CD4-positive, alpha-beta T cell (primary cell): ENCODE results near the gene FASN. TPM values are rescaled to one million over a fixed set of nuclear protein-coding genes. Genes with fewer than 3 reads are reported as not detected.

ENCODE experiments used
- ATAC-seq: fragments of 200-7000 bp; cut with Tn5 transposase; one replicate; pipeline ENCODE4 v1.10.0; 2022; ENCODE audit warnings: mild to moderate bottlenecking; ENCODE audit not compliant: poor library complexity
- CTCF ChIA-PET: fragments of 350-600 bp; sonication (Branson Sonifier 250); formaldehyde crosslinking; loops from one replicate; lab custom pipeline; 2021; ENCODE audit warnings: antibody characterized with exemption, inconsistent platforms; lab: Charles Lee
- POLR2A ChIA-PET: fragments of 350-600 bp; sonication (Branson Sonifier 250); formaldehyde crosslinking; loops from one replicate; lab custom pipeline; 2021; ENCODE audit warnings: antibody characterized with exemption, inconsistent platforms; lab: Charles Lee
- DNase-seq, 14 experiments: peaks; one replicate each; pipeline ENCODE4 v3.0.0-alpha.2; 2013 to 2020; ENCODE audit warnings: mixed read lengths in 2 of 14
- H3K27ac ChIP-seq, 2 donors: one replicate each; pipeline versions ENCODE4 v1.5.1 to v1.7.0; 2013; ENCODE audit warnings: low read length in 2 of 2, low read depth in 1 of 2, mild to moderate bottlenecking in 1 of 2
- H3K27me3 ChIP-seq, 2 experiments: 1 replicate in 1 of 2; 2 replicates in 1 of 2; pipeline versions ENCODE4 v1.6.1 to v1.7.0; 2013; ENCODE audit warnings: low read length in 2 of 2, control low read depth in 1 of 2, mild to moderate bottlenecking in 1 of 2, moderate library complexity in 1 of 2; ENCODE audit not compliant: insufficient read depth in 2 of 2, control insufficient read depth in 1 of 2
- H3K36me3 ChIP-seq: one replicate; pipeline ENCODE4 v1.6.1; 2013; ENCODE audit warnings: low read length, control low read depth; ENCODE audit not compliant: insufficient read depth
- H3K4me1 ChIP-seq: one replicate; pipeline ENCODE4 v1.6.1; 2013; ENCODE audit warnings: low read length, control low read depth; ENCODE audit not compliant: insufficient read depth
- H3K4me3 ChIP-seq: one replicate; pipeline ENCODE4 v1.5.1; 2013; ENCODE audit warnings: mild to moderate bottlenecking, low read length, moderate library complexity
- H3K9me3 ChIP-seq, 2 experiments: 1 replicate in 1 of 2; 2 replicates in 1 of 2; pipeline versions ENCODE4 v1.6.1 to v1.7.0; 2013; ENCODE audit warnings: low read length in 2 of 2, mild to moderate bottlenecking in 2 of 2, control low read depth in 1 of 2, moderate library complexity in 1 of 2; ENCODE audit not compliant: control insufficient read depth in 1 of 2, insufficient read depth in 1 of 2
- H3K27ac Mint-ChIP-seq: one replicate; pipeline ENCODE4 v1.8.0; 2020; ENCODE audit warnings: mixed read lengths
- H3K27me3 Mint-ChIP-seq: one replicate; pipeline ENCODE4 v1.8.0; 2021; ENCODE audit warnings: mixed read lengths
- H3K36me3 Mint-ChIP-seq: one replicate; pipeline ENCODE4 v1.8.0; 2021; ENCODE audit warnings: low read depth, mixed read lengths
- H3K4me1 Mint-ChIP-seq: one replicate; pipeline ENCODE4 v1.8.0; 2021; ENCODE audit warnings: low read depth, mixed read lengths
- H3K4me3 Mint-ChIP-seq: one replicate; pipeline ENCODE4 v1.8.0; 2020; ENCODE audit warnings: mild to moderate bottlenecking, mixed read lengths
- H3K9me3 Mint-ChIP-seq: one replicate; pipeline ENCODE4 v1.8.0; 2020; ENCODE audit warnings: mixed read lengths
- CTCF ChIP-seq: fragments of 200-600 bp; IDR thresholded peaks from one replicate; pipeline ENCODE4 v1.8.0; 2022; ENCODE audit warnings: antibody characterized with exemption, mild to moderate bottlenecking
- intact Hi-C, 2 experiments: fragments of 100-400 bp; cut with DNase I in 1 of 2; cut with micrococcal nuclease in 1 of 2; formaldehyde crosslinking; loops; one replicate each; pipeline versions ENCODE4 v1.15.1 to v1.9.0; 2023 to 2025; cut with DNase I, micrococcal nuclease
- total RNA-seq, 174 experiments: library from RNA in 2 of 174; stranded (reverse) in 2 of 174; gene quantifications; one replicate each; pipeline ENCODE4 v1.2.3 and lab custom pipeline; 2021 to 2026

The FASN gene
- total RNA-seq, 2 experiments from 2014 or later: 168 to 174 TPM

GRCh38 chr17:82103553-82104451 lies 5.8 kb upstream of the FASN start:
- no peak overlapping the region for H3K27ac ChIP-seq
- peaks cover 5% of the 10 kb centered on the region for H3K36me3 ChIP-seq
- ChIA-PET CTCF (no interaction called here), POLR2A (interaction anchor here (1.7 kb wide), 1 partner anchor 23 kb away, joined by 5 read pairs; no protein-coding TSS in a partner anchor)
- peaks cover 54% of the 10 kb centered on the region for H3K4me1 ChIP-seq
- no peaks in the 10 kb centered on the region for H3K9me3 ChIP-seq
- Mint-ChIP-seq H3K36me3 (peaks cover 11% of the 10 kb centered on the region), H3K4me1 (peaks cover 20% of the 10 kb centered on the region), H3K27ac (peak overlapping the region; percentile 61), H3K27me3 (no peaks in the 10 kb centered on the region), H3K4me3 (peak overlapping the region; percentile 38), H3K9me3 (no peaks in the 10 kb centered on the region)
- no peak overlapping the region for H3K4me3 ChIP-seq
- intact Hi-C loops: no loop called here
- no peak for TF ChIP-seq CTCF
- DNase-seq: no peak
- no peak for ATAC-seq
- no peaks in the 10 kb centered on the region for H3K27me3 ChIP-seq

- peaks cover 43% of the 10 kb centered on the region for H3K4me1 ChIP-seq
- no peak overlapping the region for H3K4me3 ChIP-seq
- H3K27ac ChIP-seq: no peak overlapping the region
- Mint-ChIP-seq H3K27me3 (no peaks in the 10 kb centered on the region), H3K9me3 (no peaks in the 10 kb centered on the region), H3K36me3 (peaks cover 10% of the 10 kb centered on the region), H3K4me3 (peak overlapping the region; percentile 63), H3K4me1 (peaks cover 16% of the 10 kb centered on the region), H3K27ac (peak overlapping the region; percentile 80)
- no peak for ATAC-seq
- no peak for TF ChIP-seq CTCF
- DNase-seq: peak in 1 of 14 experiments; percentile 5
- ChIA-PET CTCF (no interaction called here), POLR2A (interaction anchor here (1.4 kb wide), 1 partner anchor 25 kb away, joined by 5 read pairs; no protein-coding TSS in a partner anchor)
- H3K27me3 ChIP-seq: no peaks in the 10 kb centered on the region
- intact Hi-C loops: no loop called here
- no peaks in the 10 kb centered on the region for H3K9me3 ChIP-seq
- H3K36me3 ChIP-seq: peaks cover 5% of the 10 kb centered on the region
Measured at GRCh38 chr17:82101767-82102679, 4.0 kb upstream of the FASN start.

- no peak overlapping the region for H3K4me3 ChIP-seq
- intact Hi-C loops: no loop called here
- H3K4me1 ChIP-seq: peaks cover 43% of the 10 kb centered on the region
- peak overlapping the region; percentile 63 for H3K4me3 Mint-ChIP-seq
- no peaks in the 10 kb centered on the region for H3K9me3 ChIP-seq
- H3K27me3 Mint-ChIP-seq: no peaks in the 10 kb centered on the region
- POLR2A ChIA-PET: interaction anchor here (1.4 kb wide), 1 partner anchor 25 kb away, joined by 5 read pairs; no protein-coding TSS in a partner anchor
- ATAC-seq: no peak
- no peak overlapping the region for H3K27ac ChIP-seq
- CTCF ChIA-PET: no interaction called here
- peaks cover 10% of the 10 kb centered on the region for H3K4me1 Mint-ChIP-seq
- no peaks in the 10 kb centered on the region for H3K9me3 Mint-ChIP-seq
- no peaks in the 10 kb centered on the region for H3K27me3 ChIP-seq
- peaks cover 10% of the 10 kb centered on the region for H3K36me3 Mint-ChIP-seq
- peak in 2 of 14 experiments; percentile 5 to 25 for DNase-seq
- no peak for TF ChIP-seq CTCF
- peak overlapping the region; percentile 80 for H3K27ac Mint-ChIP-seq
- H3K36me3 ChIP-seq: peaks cover 5% of the 10 kb centered on the region
Measured at GRCh38 chr17:82101301-82101715, 3.3 kb upstream of the FASN start.
